SK-N-SH treated with all-trans-retinoic acid at 6 μM for 48 hours (cell line): ENCODE measurements around the gene TSHZ2.

ENCODE experiments used
- ATAC-seq: fragments of 200-7000 bp; cut with Tn5 transposase; 3 replicates; pipeline ENCODE4 v1.9.1; 2020; ENCODE audit warnings: mild to moderate bottlenecking, moderate library complexity
- ARNTL ChIP-seq: fragments of 450-650 bp; formaldehyde crosslinking; IDR thresholded peaks from 2 replicates; pipeline ENCODE4 v1.5.0; 2020; ENCODE audit warnings: low read depth, mild to moderate bottlenecking, moderate library complexity, borderline replicate concordance
- BACH2 ChIP-seq: fragments of 250-450 bp; sonication (Bioruptor Pico); IDR thresholded peaks from 2 replicates; pipeline ENCODE4 v1.9.0; 2021; ENCODE audit warnings: mild to moderate bottlenecking, borderline replicate concordance
- CSDC2 ChIP-seq: fragments of 250-450 bp; sonication (Bioruptor Pico); IDR thresholded peaks from 2 replicates; pipeline ENCODE4 v1.5.0; 2020; ENCODE audit warnings: mild to moderate bottlenecking, moderate library complexity
- CSRNP3 ChIP-seq: fragments of 250-450 bp; sonication (Bioruptor Pico); IDR thresholded peaks from 2 replicates; pipeline ENCODE4 v1.5.1; 2021; ENCODE audit warnings: mild to moderate bottlenecking, moderate library complexity
- ESRRG ChIP-seq: fragments of 250-450 bp; sonication (Bioruptor Pico); IDR thresholded peaks from 2 replicates; pipeline ENCODE4 v1.6.1; 2021; ENCODE audit warnings: mild to moderate bottlenecking
- GLIS3 ChIP-seq: fragments of 250-450 bp; sonication (Bioruptor Pico); IDR thresholded peaks from 2 replicates; pipeline ENCODE4 v1.5.0; 2020; ENCODE audit warnings: mild to moderate bottlenecking, moderate library complexity
- OSR1 ChIP-seq: fragments of 250-450 bp; sonication (Bioruptor Pico); IDR thresholded peaks from 2 replicates; pipeline ENCODE4 v1.8.0; 2022; ENCODE audit warnings: moderate library complexity, mild to moderate bottlenecking, inconsistent platforms
- PATZ1 ChIP-seq: fragments of 250-450 bp; sonication (Bioruptor Pico); IDR thresholded peaks from 2 replicates; pipeline ENCODE4 v1.8.0; 2020; ENCODE audit warnings: mild to moderate bottlenecking, moderate library complexity, borderline replicate concordance
- PPARA ChIP-seq: fragments of 250-450 bp; sonication (Bioruptor Pico); IDR thresholded peaks from 2 replicates; pipeline ENCODE4 v1.5.0; 2020; ENCODE audit warnings: mild to moderate bottlenecking, borderline replicate concordance
- RARB ChIP-seq: fragments of 250-450 bp; sonication (Bioruptor Pico); IDR thresholded peaks from 2 replicates; pipeline ENCODE4 v1.8.0; 2021; ENCODE audit warnings: mild to moderate bottlenecking, moderate library complexity
- SNAI2 ChIP-seq: fragments of 250-450 bp; sonication (Bioruptor Pico); IDR thresholded peaks from 2 replicates; pipeline ENCODE4 v1.5.0; 2020; ENCODE audit warnings: mild to moderate bottlenecking, moderate library complexity
- TCF4 ChIP-seq: fragments of 250-450 bp; sonication (Bioruptor Pico); IDR thresholded peaks from 2 replicates; pipeline ENCODE4 v1.8.0; 2021; ENCODE audit warnings: mild to moderate bottlenecking, moderate library complexity, borderline replicate concordance
- TOX ChIP-seq: fragments of 250-450 bp; sonication (Bioruptor Pico); IDR thresholded peaks from 2 replicates; pipeline ENCODE4 v1.8.0; 2021; ENCODE audit warnings: mild to moderate bottlenecking, moderate library complexity, borderline replicate concordance
- ZC3H10 ChIP-seq: fragments of 250-450 bp; sonication (Bioruptor Pico); IDR thresholded peaks from 2 replicates; pipeline ENCODE4 v1.5.1; 2021; ENCODE audit warnings: mild to moderate bottlenecking, moderate library complexity
- ZFP3 ChIP-seq: fragments of 250-450 bp; sonication (Bioruptor Pico); IDR thresholded peaks from 2 replicates; pipeline ENCODE4 v1.5.0; 2020; ENCODE audit warnings: mild to moderate bottlenecking, moderate library complexity
- ZFP30 ChIP-seq: fragments of 450-650 bp; formaldehyde crosslinking; IDR thresholded peaks from 2 replicates; pipeline ENCODE4 v1.5.0; 2022; ENCODE audit warnings: mild to moderate bottlenecking, moderate library complexity
- ZNF70 ChIP-seq: fragments of 450-650 bp; formaldehyde crosslinking; IDR thresholded peaks from 2 replicates; pipeline ENCODE4 v1.5.0; 2020; ENCODE audit warnings: mild to moderate bottlenecking, moderate library complexity
- ZNF8 ChIP-seq: fragments of 450-650 bp; formaldehyde crosslinking; IDR thresholded peaks from 2 replicates; pipeline ENCODE4 v1.5.0; 2020; ENCODE audit warnings: mild to moderate bottlenecking, moderate library complexity
- TF ChIP-seq, protein P1 (sequence below): fragments of 250-450 bp; sonication (Bioruptor Pico); IDR thresholded peaks from 2 replicates; pipeline ENCODE4 v1.5.1; 2020; ENCODE audit warnings: low read depth, mild to moderate bottlenecking, moderate library complexity
- TF ChIP-seq, protein P2 (sequence below): fragments of 250-450 bp; sonication (Bioruptor Pico); IDR thresholded peaks from 2 replicates; pipeline ENCODE4 v1.5.0; 2020; ENCODE audit warnings: mild to moderate bottlenecking, moderate library complexity

TSHZ2 gene

GRCh38 chr20:53084408-53084997, 112.3 kb downstream of the TSHZ2 start:
- TF ChIP-seq ZNF8 (no peak), ZFP3 (CRISPR knock-in tag) (no peak), TOX (no peak), CSDC2 (CRISPR knock-in tag) (no peak), TCF4 (CRISPR knock-in tag) (no peak), ZFP30 (CRISPR knock-in tag) (no peak), PPARA (CRISPR knock-in tag) (no peak), BACH2 (CRISPR knock-in tag) (no peak), RARB (CRISPR knock-in tag) (no peak), CSRNP3 (CRISPR knock-in tag) (no peak), ESRRG (CRISPR knock-in tag) (no peak), ZC3H10 (CRISPR knock-in tag) (no peak), PATZ1 (CRISPR knock-in tag) (no peak), ZNF70 (CRISPR knock-in tag) (no peak), OSR1 (no peak)
- TF ChIP-seq, protein P1, sequence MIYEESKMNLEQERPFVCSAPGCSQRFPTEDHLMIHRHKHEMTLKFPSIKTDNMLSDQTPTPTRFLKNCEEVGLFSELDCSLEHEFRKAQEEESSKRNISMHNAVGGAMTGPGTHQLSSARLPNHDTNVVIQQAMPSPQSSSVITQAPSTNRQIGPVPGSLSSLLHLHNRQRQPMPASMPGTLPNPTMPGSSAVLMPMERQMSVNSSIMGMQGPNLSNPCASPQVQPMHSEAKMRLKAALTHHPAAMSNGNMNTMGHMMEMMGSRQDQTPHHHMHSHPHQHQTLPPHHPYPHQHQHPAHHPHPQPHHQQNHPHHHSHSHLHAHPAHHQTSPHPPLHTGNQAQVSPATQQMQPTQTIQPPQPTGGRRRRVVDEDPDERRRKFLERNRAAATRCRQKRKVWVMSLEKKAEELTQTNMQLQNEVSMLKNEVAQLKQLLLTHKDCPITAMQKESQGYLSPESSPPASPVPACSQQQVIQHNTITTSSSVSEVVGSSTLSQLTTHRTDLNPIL = no peak
- TF ChIP-seq, protein P2, sequence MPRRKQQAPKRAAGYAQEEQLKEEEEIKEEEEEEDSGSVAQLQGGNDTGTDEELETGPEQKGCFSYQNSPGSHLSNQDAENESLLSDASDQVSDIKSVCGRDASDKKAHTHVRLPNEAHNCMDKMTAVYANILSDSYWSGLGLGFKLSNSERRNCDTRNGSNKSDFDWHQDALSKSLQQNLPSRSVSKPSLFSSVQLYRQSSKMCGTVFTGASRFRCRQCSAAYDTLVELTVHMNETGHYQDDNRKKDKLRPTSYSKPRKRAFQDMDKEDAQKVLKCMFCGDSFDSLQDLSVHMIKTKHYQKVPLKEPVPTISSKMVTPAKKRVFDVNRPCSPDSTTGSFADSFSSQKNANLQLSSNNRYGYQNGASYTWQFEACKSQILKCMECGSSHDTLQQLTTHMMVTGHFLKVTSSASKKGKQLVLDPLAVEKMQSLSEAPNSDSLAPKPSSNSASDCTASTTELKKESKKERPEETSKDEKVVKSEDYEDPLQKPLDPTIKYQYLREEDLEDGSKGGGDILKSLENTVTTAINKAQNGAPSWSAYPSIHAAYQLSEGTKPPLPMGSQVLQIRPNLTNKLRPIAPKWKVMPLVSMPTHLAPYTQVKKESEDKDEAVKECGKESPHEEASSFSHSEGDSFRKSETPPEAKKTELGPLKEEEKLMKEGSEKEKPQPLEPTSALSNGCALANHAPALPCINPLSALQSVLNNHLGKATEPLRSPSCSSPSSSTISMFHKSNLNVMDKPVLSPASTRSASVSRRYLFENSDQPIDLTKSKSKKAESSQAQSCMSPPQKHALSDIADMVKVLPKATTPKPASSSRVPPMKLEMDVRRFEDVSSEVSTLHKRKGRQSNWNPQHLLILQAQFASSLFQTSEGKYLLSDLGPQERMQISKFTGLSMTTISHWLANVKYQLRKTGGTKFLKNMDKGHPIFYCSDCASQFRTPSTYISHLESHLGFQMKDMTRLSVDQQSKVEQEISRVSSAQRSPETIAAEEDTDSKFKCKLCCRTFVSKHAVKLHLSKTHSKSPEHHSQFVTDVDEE = no peak
- no peak for ATAC-seq

DNA sequence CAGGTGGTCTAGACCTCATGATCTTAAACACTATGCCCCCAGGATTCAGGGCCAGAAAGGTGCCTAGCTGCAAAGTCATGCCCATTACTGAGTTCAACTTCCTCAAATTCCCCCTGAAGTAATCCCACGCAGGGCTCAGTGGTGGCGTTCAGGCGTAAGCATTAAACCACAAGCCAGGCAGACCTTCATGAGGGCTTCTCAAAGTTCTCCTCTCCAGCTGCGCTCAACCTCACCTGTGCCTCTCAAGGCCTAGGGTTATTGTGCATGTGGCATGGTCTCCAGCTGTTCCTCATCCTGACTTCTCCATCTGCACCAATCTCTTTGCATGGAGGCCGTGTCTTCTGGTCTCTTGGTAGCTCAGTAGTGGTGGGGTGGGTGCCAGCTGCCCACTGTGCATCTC, 113.6 kb downstream of the TSHZ2 start:
- TF ChIP-seq ZNF70 (CRISPR knock-in tag) = no peak
- TF ChIP-seq ESRRG (CRISPR knock-in tag) = no peak
- TF ChIP-seq GLIS3 = no peak
- no peak for TF ChIP-seq SNAI2 (CRISPR knock-in tag)
- no peak for TF ChIP-seq ZNF8
- ATAC-seq = no peak

GRCh38 chr20:53087037-53087777, 115.0 kb downstream of the TSHZ2 start:
- TF ChIP-seq TOX = no peak
- TF ChIP-seq OSR1 = no peak
- TF ChIP-seq SNAI2 (CRISPR knock-in tag) = no peak
- TF ChIP-seq CSDC2 (CRISPR knock-in tag) = no peak
- no peak for TF ChIP-seq RARB (CRISPR knock-in tag)
- no peak for TF ChIP-seq ZFP30 (CRISPR knock-in tag)
- TF ChIP-seq TCF4 (CRISPR knock-in tag) = no peak
- no peak for TF ChIP-seq BACH2 (CRISPR knock-in tag)
- TF ChIP-seq PPARA (CRISPR knock-in tag) = no peak
- no peak for TF ChIP-seq ESRRG (CRISPR knock-in tag)
- no peak for TF ChIP-seq ZFP3 (CRISPR knock-in tag)
- no peak for TF ChIP-seq ARNTL (CRISPR knock-in tag)
- TF ChIP-seq GLIS3 = no peak
- no peak for TF ChIP-seq CSRNP3 (CRISPR knock-in tag)
- ATAC-seq = no peak
